Activated CD8-positive, alpha-beta memory T cell treated with anti-CD3 and anti-CD28 coated beads, Interleukin-2, amount 10 ng/mL, durations not matched to agents 7 days and 5 days (primary cell): ENCODE data around the gene CDHR1. TPM values are rescaled to one million over a fixed set of nuclear protein-coding genes. Genes with fewer than 3 reads are reported as not detected.
A peak's percentile ranks its signal among the peaks of the same experiment; 100 is the strongest.

Experiments
- ATAC-seq: fragments of 150-1000 bp; cut with Tn5 transposase; one replicate; pipeline ENCODE4 v1.10.0; 2021; ENCODE audit warnings: moderate library complexity
- CTCF ChIA-PET: fragments of 350-600 bp; sonication (Branson Sonifier 250); formaldehyde crosslinking; loops from one replicate; lab custom pipeline; 2021; ENCODE audit warnings: antibody characterized with exemption; lab: Charles Lee
- DNase-seq: peaks from one replicate; pipeline ENCODE4 v3.0.0-alpha.2; 2020
- H3K27ac Mint-ChIP-seq: one replicate; pipeline ENCODE4 v1.8.0; 2021; ENCODE audit warnings: mild to moderate bottlenecking, mixed read lengths
- H3K27me3 Mint-ChIP-seq: one replicate; pipeline ENCODE4 v1.8.0; 2021; ENCODE audit warnings: mixed read lengths
- H3K36me3 Mint-ChIP-seq: one replicate; pipeline ENCODE4 v1.8.0; 2021; ENCODE audit warnings: mild to moderate bottlenecking, mixed read lengths
- H3K4me1 Mint-ChIP-seq: one replicate; pipeline ENCODE4 v1.8.0; 2021; ENCODE audit warnings: mixed read lengths
- H3K4me3 Mint-ChIP-seq: one replicate; pipeline ENCODE4 v1.8.0; 2021; ENCODE audit warnings: mild to moderate bottlenecking, moderate library complexity, mixed read lengths
- H3K9me3 Mint-ChIP-seq: one replicate; pipeline ENCODE4 v1.8.0; 2022; ENCODE audit warnings: low read depth, mixed read lengths
- total RNA-seq, 2 experiments: library from RNA; stranded (reverse); gene quantifications; one replicate each; pipeline ENCODE4 v1.2.3, GENCODE V29; 2021

CDHR1 gene
- total RNA-seq, 2 experiments from 2014 or later: 0.37 to 1.6 TPM

DNA sequence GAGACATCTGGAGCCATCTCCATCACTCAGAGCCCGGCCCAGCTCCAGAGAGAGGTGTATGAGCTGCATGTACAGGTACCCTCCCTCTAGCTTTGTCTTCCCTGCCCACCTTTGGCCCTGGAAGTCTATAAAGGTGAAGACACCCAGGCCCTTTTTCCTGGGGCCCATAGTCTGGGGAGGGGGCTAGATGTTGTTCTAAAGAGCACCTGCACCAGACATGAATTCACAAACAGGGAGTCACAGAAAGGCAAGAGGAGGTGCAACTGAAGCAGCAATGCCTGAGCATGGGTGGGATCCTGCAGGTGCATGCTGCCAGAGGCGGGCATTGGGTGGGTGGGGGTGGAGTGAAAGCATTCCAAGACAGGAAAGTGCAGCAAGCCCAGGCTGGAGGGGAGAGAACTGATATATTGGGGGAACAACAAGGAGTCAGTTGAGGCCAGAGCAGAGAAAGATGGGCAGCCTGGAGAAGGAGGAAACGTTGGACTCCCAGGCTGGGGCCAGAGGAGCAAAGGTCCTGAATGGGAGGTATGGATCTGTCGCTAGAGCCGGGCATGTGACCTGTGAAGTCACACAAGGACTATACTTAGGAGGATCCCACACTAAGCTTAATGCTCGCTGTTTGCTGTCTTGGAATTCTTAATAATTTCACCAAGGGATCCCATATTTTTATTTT, 11.7 kb downstream of the CDHR1 start:
- Mint-ChIP-seq H3K9me3 (no peaks in the 10 kb centered on the region), H3K4me3 (no peak overlapping the region), H3K27ac (no peak overlapping the region), H3K4me1 (no peaks in the 10 kb centered on the region), H3K27me3 (peaks cover 11% of the 10 kb centered on the region), H3K36me3 (no peaks in the 10 kb centered on the region)
- no peak for ATAC-seq
- DNase-seq: no peak
- CTCF ChIA-PET: interaction anchor here (0.6 to 5.5 kb wide), 9 partner anchors 9 to 337 kb away, joined by 3 to 65 read pairs (median 5); partner anchors contain the start of gene CDHR1

DNA sequence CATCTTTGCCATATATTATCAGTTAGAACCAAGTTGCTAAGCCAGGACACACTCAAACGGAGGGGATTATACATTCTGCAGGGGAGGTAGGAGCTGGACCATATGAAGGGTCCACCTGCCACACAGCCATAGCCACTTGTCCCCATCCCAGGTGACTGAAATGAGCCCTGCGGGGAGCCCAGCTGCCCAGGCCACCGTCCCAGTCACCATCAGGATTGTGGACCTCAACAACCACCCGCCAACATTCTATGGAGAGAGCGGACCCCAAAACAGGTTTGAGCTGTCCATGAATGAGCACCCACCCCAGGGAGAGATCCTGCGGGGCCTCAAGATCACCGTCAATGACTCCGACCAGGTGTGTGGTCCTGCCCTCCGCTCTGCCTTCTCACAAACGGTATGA, 13.7 kb downstream of the CDHR1 start:
- Mint-ChIP-seq H3K4me1 (no peaks in the 10 kb centered on the region), H3K27me3 (peaks cover 11% of the 10 kb centered on the region), H3K27ac (no peak overlapping the region), H3K9me3 (no peaks in the 10 kb centered on the region), H3K4me3 (no peak overlapping the region), H3K36me3 (no peaks in the 10 kb centered on the region)
- CTCF ChIA-PET: interaction anchor here (0.6 to 5.5 kb wide), 3 partner anchors 54 to 217 kb away, joined by 3 to 65 read pairs (median 4); no protein-coding TSS in a partner anchor
- DNase-seq: no peak
- ATAC-seq: no peak

DNA sequence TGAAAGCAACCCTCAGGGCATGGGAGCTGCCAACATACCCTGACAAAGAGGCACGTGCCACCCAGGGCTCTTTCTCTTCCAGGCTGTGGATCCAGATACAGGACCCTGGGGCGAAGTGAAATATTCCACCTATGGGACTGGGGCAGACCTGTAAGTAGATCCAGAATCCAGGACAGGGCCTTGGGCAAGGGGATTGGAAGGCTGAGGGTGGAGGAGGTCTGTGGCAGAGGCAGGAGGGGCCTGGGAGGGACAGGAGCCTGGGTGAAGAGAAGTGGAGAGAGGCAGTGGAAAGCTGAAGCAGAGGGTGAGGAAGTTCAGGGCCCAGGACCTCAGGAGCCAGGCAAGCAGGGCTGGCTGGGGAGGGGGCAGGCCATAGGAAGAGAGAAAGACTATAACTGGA, 17.2 kb downstream of the CDHR1 start:
- no peaks in the 10 kb centered on the region for H3K36me3 Mint-ChIP-seq
- peaks cover 11% of the 10 kb centered on the region for H3K27me3 Mint-ChIP-seq
- no peak overlapping the region for H3K4me3 Mint-ChIP-seq
- no peaks in the 10 kb centered on the region for H3K9me3 Mint-ChIP-seq
- DNase-seq (no peak), ATAC-seq (no peak)
- no peaks in the 10 kb centered on the region for H3K4me1 Mint-ChIP-seq
- CTCF ChIA-PET: interaction anchor here (0.7 to 2.8 kb wide), 2 partner anchors 63 to 325 kb away, joined by 3 to 13 read pairs; no protein-coding TSS in a partner anchor
- no peak overlapping the region for H3K27ac Mint-ChIP-seq

DNA sequence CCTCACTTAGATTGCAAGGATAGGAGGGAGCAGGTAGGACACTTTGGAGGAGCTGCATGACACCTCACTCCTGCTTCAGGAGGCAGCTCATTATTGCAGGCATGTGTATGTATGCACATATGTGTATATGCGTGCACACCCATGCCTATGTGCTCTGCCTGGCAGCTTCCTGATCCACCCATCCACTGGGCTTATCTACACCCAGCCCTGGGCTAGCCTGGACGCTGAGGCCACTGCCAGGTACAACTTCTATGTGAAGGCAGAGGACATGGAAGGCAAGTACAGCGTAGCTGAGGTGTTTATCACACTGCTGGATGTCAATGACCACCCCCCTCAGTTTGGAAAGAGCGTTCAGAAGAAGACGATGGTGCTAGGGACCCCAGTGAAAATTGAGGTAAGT, 17.7 kb downstream of the CDHR1 start:
- no peaks in the 10 kb centered on the region for H3K36me3 Mint-ChIP-seq
- no peaks in the 10 kb centered on the region for H3K9me3 Mint-ChIP-seq
- DNase-seq (no peak), ATAC-seq (no peak)
- H3K4me3 Mint-ChIP-seq: no peak overlapping the region
- CTCF ChIA-PET: interaction anchor here (0.7 to 2.8 kb wide), 2 partner anchors 64 to 325 kb away, joined by 3 to 13 read pairs; no protein-coding TSS in a partner anchor
- H3K4me1 Mint-ChIP-seq: no peaks in the 10 kb centered on the region
- H3K27me3 Mint-ChIP-seq: peaks cover 6% of the 10 kb centered on the region
- no peak overlapping the region for H3K27ac Mint-ChIP-seq

DNA sequence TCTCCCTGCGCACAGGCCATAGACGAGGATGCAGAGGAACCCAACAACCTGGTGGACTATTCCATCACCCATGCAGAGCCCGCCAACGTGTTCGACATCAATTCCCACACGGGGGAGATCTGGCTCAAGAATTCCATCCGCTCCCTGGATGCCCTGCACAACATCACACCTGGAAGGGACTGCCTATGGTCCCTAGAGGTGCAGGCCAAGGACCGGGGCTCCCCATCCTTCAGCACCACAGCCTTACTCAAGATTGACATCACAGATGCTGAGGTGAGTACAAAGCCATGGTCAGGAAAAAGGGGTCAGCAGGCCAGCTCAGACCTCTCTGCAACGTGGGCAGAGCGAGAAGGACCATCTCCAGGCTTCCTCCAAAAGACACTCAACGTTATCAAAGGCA, 18.7 kb downstream of the CDHR1 start:
- H3K4me3 Mint-ChIP-seq: no peak overlapping the region
- no peaks in the 10 kb centered on the region for H3K4me1 Mint-ChIP-seq
- no peak overlapping the region for H3K27ac Mint-ChIP-seq
- DNase-seq (no peak), ATAC-seq (no peak)
- CTCF ChIA-PET: interaction anchor here (0.8 to 4.8 kb wide), 4 partner anchors 40 to 324 kb away, joined by 3 to 34 read pairs (median 10); partner anchors contain the start of gene GPR15LG
- H3K27me3 Mint-ChIP-seq: peaks cover 3% of the 10 kb centered on the region
- H3K36me3 Mint-ChIP-seq: no peaks in the 10 kb centered on the region
- no peaks in the 10 kb centered on the region for H3K9me3 Mint-ChIP-seq

DNA sequence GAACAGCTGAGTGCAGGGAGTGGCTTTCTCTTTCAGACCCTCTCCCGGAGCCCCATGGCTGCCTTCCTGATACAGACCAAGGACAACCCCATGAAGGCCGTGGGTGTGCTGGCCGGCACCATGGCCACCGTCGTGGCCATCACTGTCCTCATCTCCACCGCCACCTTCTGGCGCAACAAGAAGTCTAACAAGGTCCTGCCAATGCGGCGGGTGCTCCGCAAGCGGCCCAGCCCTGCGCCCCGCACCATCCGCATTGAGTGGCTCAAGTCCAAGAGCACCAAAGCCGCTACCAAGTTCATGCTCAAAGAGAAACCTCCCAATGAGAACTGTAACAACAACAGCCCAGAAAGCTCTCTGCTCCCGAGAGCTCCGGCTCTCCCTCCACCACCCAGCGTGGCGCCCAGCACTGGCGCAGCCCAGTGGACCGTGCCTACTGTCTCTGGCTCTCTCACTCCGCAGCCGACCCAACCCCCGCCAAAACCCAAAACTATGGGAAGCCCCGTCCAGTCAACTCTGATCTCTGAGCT, 19.8 kb downstream of the CDHR1 start:
- ATAC-seq: peak; percentile 12

DNA sequence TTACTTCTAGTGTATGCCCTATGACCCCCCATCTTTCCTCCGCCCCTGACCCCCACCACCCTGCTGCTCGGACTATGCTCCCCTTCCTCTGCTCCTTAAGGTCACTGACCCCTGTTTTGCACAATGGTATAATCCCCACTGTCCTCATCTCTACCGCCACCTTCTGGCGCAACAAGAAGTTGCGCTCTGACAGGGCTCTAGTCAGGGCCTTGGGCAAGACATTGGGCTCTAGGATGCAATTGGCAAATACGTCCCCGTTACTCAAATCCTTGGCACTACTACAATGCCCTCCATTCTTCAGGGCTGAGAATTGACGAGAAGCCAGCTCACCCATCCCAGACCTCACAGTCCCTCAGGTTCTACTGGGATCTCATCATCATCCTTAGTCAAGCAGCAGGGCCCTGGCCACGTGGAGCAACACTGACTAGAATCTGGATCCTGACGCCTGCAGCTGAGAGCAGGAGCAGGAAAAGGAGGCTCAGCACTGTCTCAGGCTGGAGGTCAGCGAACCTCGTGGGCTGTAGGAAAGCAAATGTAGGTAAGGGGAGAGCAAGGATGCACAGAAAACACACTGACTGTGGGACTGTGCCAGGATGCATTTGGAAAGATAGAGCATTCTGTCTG, 20.4 kb downstream of the CDHR1 start:
- peak; percentile 89 for ATAC-seq
- Mint-ChIP-seq H3K36me3 (no peaks in the 10 kb centered on the region), H3K4me3 (peak overlapping the region; percentile 38), H3K4me1 (no peaks in the 10 kb centered on the region), H3K9me3 (peaks cover 4% of the 10 kb centered on the region), H3K27ac (no peak overlapping the region), H3K27me3 (no peaks in the 10 kb centered on the region)
- CTCF ChIA-PET: interaction anchor here (1.0 to 4.8 kb wide), 11 partner anchors 8 to 76 kb away, joined by 3 to 34 read pairs (median 6); partner anchors contain the start of genes CDHR1, GPR15LG and LRIT2
- peak; percentile 62 for DNase-seq

More for the DNA sequence above, 19.8 kb downstream of the CDHR1 start:
- CTCF ChIA-PET: interaction anchor here (1.2 to 4.8 kb wide), 8 partner anchors 7 to 76 kb away, joined by 3 to 34 read pairs (median 6); partner anchors contain the start of genes GPR15LG and LRIT2
- Mint-ChIP-seq H3K36me3 (no peaks in the 10 kb centered on the region), H3K4me1 (no peaks in the 10 kb centered on the region), H3K4me3 (peak overlapping the region; percentile 38), H3K9me3 (no peaks in the 10 kb centered on the region), H3K27me3 (no peaks in the 10 kb centered on the region), H3K27ac (no peak overlapping the region)
- DNase-seq: no peak

DNA sequence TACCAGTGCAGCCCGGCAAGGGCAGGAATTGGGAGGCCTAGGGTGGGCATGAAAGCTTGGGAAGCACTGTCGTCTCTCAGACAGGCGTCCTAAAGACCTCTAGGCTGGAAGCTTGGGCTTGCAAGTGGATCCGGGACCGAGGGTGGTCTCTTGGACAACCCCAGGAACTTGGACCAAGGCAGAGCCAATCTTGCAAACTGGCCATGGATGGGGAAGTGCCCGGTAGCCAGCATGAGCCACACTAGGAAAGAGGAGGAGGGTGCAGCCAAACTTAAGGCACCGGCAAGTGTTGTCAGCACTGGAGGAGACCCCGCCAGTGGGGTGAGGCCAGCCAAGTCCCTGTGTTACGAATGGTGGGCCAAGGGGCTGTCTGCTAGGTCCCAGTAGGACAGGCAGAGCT, 22.5 kb downstream of the CDHR1 start:
- H3K9me3 Mint-ChIP-seq: peaks cover 4% of the 10 kb centered on the region
- H3K4me3 Mint-ChIP-seq: no peak overlapping the region
- no peaks in the 10 kb centered on the region for H3K27me3 Mint-ChIP-seq
- ATAC-seq (no peak), DNase-seq (no peak)
- H3K27ac Mint-ChIP-seq: no peak overlapping the region
- H3K36me3 Mint-ChIP-seq: no peaks in the 10 kb centered on the region
- CTCF ChIA-PET: interaction anchor here (2.4 to 4.8 kb wide), 2 partner anchors 23 to 69 kb away, joined by 9 to 34 read pairs; partner anchors contain the start of gene CDHR1
- H3K4me1 Mint-ChIP-seq: no peaks in the 10 kb centered on the region

DNA sequence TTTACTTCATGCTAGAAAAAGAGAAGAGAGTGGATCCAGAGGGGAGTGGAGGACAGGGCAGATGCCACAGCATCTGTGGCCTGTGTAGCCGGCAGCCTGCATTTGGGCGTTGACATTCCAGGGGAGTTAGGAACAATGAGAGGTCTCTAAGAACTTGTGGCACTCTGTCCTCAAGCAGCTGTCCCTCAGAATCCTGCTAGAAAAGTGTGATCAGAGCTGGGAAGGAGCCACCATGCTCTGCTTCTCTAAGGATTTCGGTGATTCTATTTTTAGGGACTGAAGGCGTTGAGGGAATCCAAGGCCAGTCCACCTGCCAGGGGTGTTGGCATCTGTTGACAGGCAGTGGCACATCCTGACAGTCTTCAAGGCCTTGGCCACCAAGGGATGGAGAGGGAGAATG, 23.4 kb downstream of the CDHR1 start:
- H3K27ac Mint-ChIP-seq: no peak overlapping the region
- DNase-seq (no peak), ATAC-seq (no peak)
- no peaks in the 10 kb centered on the region for H3K4me1 Mint-ChIP-seq
- no peaks in the 10 kb centered on the region for H3K36me3 Mint-ChIP-seq
- H3K4me3 Mint-ChIP-seq: no peak overlapping the region
- peaks cover 4% of the 10 kb centered on the region for H3K9me3 Mint-ChIP-seq
- CTCF ChIA-PET: interaction anchor here (4.8 kb wide), 1 partner anchor 70 kb away, joined by 34 read pairs; no protein-coding TSS in a partner anchor
- H3K27me3 Mint-ChIP-seq: no peaks in the 10 kb centered on the region

DNA sequence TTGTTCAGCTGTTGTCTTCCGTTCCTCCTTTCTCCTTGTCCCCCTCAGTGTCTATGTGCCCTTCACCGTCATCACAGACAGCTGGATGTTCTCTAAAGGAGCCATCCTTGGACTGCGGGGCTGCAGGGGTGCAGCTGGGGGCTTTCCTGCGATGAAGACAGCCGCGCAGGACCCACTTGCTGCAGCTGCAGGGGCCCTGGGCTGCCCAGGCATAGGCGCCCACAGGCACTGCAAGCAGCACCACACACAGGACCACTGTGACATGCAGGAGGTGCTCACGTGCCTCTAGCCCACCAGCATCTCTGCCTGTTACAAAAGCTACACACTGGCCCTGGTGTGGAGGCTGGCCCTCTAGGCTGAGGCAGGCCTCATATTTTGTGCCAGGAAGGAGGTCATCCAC, 27.6 kb downstream of the CDHR1 start:
- H3K27ac Mint-ChIP-seq: no peak overlapping the region
- no peak overlapping the region for H3K4me3 Mint-ChIP-seq
- ATAC-seq (no peak), DNase-seq (no peak)
- CTCF ChIA-PET: interaction anchor here (0.7 kb wide), 1 partner anchor 35 kb away, joined by 3 read pairs; no protein-coding TSS in a partner anchor
- H3K27me3 Mint-ChIP-seq: peaks cover 11% of the 10 kb centered on the region
- H3K9me3 Mint-ChIP-seq: peaks cover 4% of the 10 kb centered on the region
- H3K4me1 Mint-ChIP-seq: no peaks in the 10 kb centered on the region
- H3K36me3 Mint-ChIP-seq: no peaks in the 10 kb centered on the region

DNA sequence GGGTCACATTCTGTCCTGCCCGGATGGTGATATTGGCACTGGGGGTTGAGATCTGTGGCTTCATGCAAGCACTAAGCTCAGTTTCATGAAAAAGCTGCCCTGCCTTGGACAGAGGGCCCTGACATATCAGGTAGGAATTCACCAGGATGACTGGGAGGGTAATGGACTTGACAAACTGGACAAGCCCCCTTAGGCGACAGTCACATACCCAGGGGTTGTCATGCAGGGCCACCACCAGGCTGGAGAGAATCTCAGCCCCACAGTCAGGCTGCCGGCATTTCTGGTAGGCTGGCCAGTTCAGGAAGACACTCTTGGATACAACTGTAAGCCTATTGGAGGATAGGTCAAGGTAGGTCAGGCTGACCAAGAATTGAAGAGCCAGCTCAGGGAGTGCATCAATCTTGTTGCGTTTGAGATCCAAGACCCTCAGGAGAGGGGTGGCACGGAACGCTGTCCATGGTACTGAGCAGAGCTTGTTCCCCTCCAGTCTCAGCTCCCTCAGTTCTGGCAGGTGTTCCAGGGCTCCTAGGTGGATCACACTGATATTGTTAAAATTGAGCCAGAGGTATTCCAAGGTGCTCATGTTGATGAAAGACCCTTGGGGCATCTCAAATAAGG, 30.2 kb downstream of the CDHR1 start:
- Mint-ChIP-seq H3K27me3 (peaks cover 27% of the 10 kb centered on the region), H3K4me1 (no peaks in the 10 kb centered on the region), H3K9me3 (peaks cover under 1% of the 10 kb centered on the region), H3K27ac (no peak overlapping the region), H3K4me3 (no peak overlapping the region), H3K36me3 (no peaks in the 10 kb centered on the region)
- no peak for ATAC-seq
- no peak for DNase-seq
- CTCF ChIA-PET: interaction anchor here (1.6 kb wide), 1 partner anchor 10 kb away, joined by 7 read pairs; no protein-coding TSS in a partner anchor

DNA sequence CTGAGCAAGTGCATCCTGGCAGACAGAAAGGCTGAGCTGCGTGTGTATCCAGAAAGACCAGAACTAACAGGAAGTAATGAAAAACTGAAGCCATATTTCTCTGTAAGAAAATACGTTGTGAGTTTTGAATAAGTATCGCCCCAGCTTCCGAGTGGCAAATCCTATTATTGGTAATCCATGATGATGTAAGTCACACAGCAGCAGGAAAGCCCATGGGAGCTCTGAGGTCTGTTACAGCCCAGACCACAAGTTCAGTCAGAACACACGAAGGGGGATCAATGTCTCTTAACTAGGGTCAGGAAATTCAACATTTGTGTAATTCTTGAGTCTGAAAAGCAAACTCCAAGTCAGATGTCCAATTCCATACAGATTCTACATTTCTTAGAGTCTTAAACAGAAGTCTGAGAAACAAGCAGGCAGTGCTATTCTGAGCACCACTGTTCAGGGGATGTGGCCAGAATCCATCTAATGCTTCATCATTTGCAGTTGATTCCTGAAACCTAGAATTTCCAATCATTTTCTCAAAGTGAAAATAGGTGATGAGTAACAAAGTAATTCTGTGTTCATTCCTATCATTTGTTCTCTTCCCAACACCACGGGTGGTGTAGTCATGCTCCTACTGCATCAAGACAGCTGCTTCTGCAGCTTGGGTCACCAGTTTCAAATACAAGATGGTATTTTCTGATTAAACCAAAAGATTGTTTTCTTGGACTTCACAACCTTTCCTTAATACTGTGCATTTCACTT, 31.3 kb downstream of the CDHR1 start, which contains the start of gene LRIT2:
TSS of gene LRIT2 (minus strand) at position 118 of the 747 bp plus-strand sequence. CDS start at position 94, 24 bp downstream.
- Mint-ChIP-seq H3K9me3 (no peaks in the 10 kb centered on the region), H3K4me1 (no peaks in the 10 kb centered on the region), H3K4me3 (no peak within 1 kb of the TSS), H3K27ac (no peak within 1 kb of the TSS), H3K36me3 (no peaks in the 10 kb centered on the region), H3K27me3 (peaks cover 36% of the 10 kb centered on the region)
- DNase-seq: no peak
- ATAC-seq: no peak
- CTCF ChIA-PET: interaction anchor here (1.6 kb wide), 1 partner anchor 11 kb away, joined by 7 read pairs; no protein-coding TSS in a partner anchor
